ENCODE measurements around the gene ZNF862.

DNA sequence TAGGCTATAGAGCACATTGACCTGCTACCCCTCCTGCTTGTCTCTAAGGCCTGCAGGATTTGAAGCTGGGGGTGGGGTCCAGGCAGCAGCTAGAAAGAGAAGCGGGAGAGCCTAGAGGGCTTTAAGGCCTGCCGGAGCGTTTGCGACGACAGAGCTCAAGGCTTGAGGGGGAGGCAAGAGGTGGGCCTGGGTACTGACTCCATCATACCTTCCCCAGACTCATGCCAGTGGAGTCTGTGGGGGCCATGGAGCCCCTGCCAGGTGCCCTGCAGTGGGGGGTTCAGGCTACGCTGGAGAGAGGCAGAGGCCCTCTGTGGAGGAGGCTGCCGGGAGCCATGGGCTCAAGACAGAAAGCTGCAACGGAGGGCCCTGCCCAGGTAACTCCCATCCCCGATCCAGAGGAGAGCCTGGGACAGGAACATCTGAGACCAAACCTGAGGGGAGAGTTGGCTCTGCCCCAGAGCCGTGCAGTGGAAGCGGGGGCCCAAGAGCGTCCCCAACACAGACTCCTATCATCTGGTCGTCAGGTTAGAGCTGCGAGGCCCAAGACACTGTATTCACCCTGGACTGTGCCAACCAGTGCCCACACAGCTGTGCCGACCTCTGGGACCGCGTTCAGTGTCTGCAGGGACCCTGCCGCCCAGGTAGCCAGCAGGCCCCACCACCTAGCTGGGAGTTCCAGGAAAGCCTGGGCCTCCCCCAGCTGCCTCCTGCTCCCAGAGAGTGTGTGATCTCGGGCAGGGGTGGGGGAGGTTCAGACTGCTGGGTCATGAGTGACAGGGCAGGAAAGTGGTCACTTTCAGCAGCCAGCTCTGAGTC, 13.2 kb upstream of the ZNF862 start:
- TF ChIP-seq, protein P1, sequence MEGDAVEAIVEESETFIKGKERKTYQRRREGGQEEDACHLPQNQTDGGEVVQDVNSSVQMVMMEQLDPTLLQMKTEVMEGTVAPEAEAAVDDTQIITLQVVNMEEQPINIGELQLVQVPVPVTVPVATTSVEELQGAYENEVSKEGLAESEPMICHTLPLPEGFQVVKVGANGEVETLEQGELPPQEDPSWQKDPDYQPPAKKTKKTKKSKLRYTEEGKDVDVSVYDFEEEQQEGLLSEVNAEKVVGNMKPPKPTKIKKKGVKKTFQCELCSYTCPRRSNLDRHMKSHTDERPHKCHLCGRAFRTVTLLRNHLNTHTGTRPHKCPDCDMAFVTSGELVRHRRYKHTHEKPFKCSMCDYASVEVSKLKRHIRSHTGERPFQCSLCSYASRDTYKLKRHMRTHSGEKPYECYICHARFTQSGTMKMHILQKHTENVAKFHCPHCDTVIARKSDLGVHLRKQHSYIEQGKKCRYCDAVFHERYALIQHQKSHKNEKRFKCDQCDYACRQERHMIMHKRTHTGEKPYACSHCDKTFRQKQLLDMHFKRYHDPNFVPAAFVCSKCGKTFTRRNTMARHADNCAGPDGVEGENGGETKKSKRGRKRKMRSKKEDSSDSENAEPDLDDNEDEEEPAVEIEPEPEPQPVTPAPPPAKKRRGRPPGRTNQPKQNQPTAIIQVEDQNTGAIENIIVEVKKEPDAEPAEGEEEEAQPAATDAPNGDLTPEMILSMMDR (IDR thresholded peaks at IDR 0.05) = no peak
- TF ChIP-seq POLR2AphosphoS5 (IDR thresholded peaks at IDR 0.05) = no peak
